ENCODE data around the gene FADS3.

DNA sequence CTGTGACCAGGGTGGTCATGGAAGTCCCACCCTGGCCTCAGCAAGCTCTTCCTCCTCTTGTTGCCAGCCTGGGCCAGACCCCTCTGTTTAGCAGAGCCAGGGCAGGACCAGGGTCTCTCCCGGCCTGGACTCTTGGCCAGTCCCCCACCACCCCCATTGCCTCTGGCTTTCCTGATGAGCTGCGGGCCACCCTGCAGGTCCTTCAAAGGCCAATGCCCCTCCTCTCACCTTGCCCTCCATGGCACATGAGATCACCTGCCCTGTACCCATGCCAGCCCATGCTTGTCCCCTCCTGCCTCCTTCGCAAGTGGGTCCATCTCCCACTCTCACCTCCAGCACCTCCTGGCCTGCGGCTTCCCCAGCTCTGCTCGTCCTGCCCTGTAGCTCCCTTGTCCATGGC, 52.8 kb downstream of the FADS3 start:
- TF ChIP-seq, protein P1, sequence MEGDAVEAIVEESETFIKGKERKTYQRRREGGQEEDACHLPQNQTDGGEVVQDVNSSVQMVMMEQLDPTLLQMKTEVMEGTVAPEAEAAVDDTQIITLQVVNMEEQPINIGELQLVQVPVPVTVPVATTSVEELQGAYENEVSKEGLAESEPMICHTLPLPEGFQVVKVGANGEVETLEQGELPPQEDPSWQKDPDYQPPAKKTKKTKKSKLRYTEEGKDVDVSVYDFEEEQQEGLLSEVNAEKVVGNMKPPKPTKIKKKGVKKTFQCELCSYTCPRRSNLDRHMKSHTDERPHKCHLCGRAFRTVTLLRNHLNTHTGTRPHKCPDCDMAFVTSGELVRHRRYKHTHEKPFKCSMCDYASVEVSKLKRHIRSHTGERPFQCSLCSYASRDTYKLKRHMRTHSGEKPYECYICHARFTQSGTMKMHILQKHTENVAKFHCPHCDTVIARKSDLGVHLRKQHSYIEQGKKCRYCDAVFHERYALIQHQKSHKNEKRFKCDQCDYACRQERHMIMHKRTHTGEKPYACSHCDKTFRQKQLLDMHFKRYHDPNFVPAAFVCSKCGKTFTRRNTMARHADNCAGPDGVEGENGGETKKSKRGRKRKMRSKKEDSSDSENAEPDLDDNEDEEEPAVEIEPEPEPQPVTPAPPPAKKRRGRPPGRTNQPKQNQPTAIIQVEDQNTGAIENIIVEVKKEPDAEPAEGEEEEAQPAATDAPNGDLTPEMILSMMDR (IDR thresholded peaks at IDR 0.05), result no peak
- no peak for TF ChIP-seq POLR2A (IDR thresholded peaks at IDR 0.05)

Measured in breast epithelium (tissue), 3 donors.